Parathyroid adenoma (tissue), 2 donors: ENCODE results near the gene MYBPC3.

Experiments
- H2AFZ ChIP-seq: fragments of 300-600 bp; sonication (generic); one replicate; pipeline ENCODE4 v1.7.0; 2017; ENCODE audit warnings: antibody characterized with exemption, mild to moderate bottlenecking
- H3K27ac ChIP-seq: fragments of 300-600 bp; sonication (generic); one replicate; pipeline ENCODE4 v1.7.0; 2017
- H3K27me3 ChIP-seq: fragments of 300-600 bp; sonication (generic); one replicate; pipeline ENCODE4 v1.7.0; 2017; ENCODE audit warnings: low read length; ENCODE audit not compliant: control insufficient read depth, insufficient read depth
- H3K36me3 ChIP-seq: fragments of 300-600 bp; sonication (generic); one replicate; pipeline ENCODE4 v1.7.0; 2017; ENCODE audit warnings: low read length; ENCODE audit not compliant: control insufficient read depth, insufficient read depth
- H3K4me1 ChIP-seq: fragments of 300-600 bp; sonication (generic); one replicate; pipeline ENCODE4 v1.7.0; 2017; ENCODE audit warnings: control low read depth
- H3K4me2 ChIP-seq: fragments of 300-600 bp; sonication (generic); one replicate; pipeline ENCODE4 v1.7.0; 2017; ENCODE audit warnings: low read length
- H3K4me3 ChIP-seq: fragments of 300-600 bp; sonication (generic); one replicate; pipeline ENCODE4 v1.7.0; 2017; ENCODE audit warnings: low read depth, low read length
- H3K79me2 ChIP-seq: fragments of 300-600 bp; sonication (generic); one replicate; pipeline ENCODE4 v1.7.0; 2017; ENCODE audit warnings: control low read depth
- H3K9ac ChIP-seq: fragments of 300-600 bp; sonication (generic); one replicate; pipeline ENCODE4 v1.7.0; 2017; ENCODE audit warnings: mild to moderate bottlenecking
- H3K9me3 ChIP-seq: fragments of 300-600 bp; sonication (generic); one replicate; pipeline ENCODE4 v1.7.0; 2017; ENCODE audit warnings: low read length; ENCODE audit not compliant: control insufficient read depth
- CTCF ChIP-seq: fragments of 300-600 bp; sonication (generic); IDR thresholded peaks from one replicate; pipeline ENCODE4 v1.7.0; 2017; ENCODE audit warnings: antibody characterized with exemption, mild to moderate bottlenecking
- donor health status: primary hyperparathyroidism.

Gene MYBPC3

GRCh38 chr11:47327025-47327424 lies 25.5 kb downstream of the MYBPC3 start:
- Histone ChIP-seq H3K79me2 (no peaks in the 10 kb centered on the region), H2AFZ (no peak overlapping the region), H3K27ac (no peak overlapping the region), H3K4me3 (no peak overlapping the region), H3K9me3 (no peaks in the 10 kb centered on the region), H3K4me1 (peaks cover 17% of the 10 kb centered on the region), H3K4me2 (no peak overlapping the region), H3K36me3 (no peaks in the 10 kb centered on the region), H3K27me3 (no peaks in the 10 kb centered on the region), H3K9ac (no peak overlapping the region)
- TF ChIP-seq CTCF: no peak

GRCh38 chr11:47326198-47326597 lies 26.3 kb downstream of the MYBPC3 start:
- H3K9ac ChIP-seq: no peak overlapping the region
- no peaks in the 10 kb centered on the region for H3K36me3 ChIP-seq
- H3K79me2 ChIP-seq: no peaks in the 10 kb centered on the region
- no peaks in the 10 kb centered on the region for H3K27me3 ChIP-seq
- H2AFZ ChIP-seq: no peak overlapping the region
- no peak for TF ChIP-seq CTCF
- no peak overlapping the region for H3K4me2 ChIP-seq
- H3K27ac ChIP-seq: no peak overlapping the region
- no peak overlapping the region for H3K4me3 ChIP-seq
- peaks cover 17% of the 10 kb centered on the region for H3K4me1 ChIP-seq
- no peaks in the 10 kb centered on the region for H3K9me3 ChIP-seq

- Histone ChIP-seq H3K27me3 (no peaks in the 10 kb centered on the region), H3K4me1 (peaks cover 15% of the 10 kb centered on the region), H3K36me3 (no peaks in the 10 kb centered on the region), H3K9me3 (no peaks in the 10 kb centered on the region), H3K4me3 (no peak overlapping the region), H3K79me2 (no peaks in the 10 kb centered on the region), H3K9ac (no peak overlapping the region), H2AFZ (no peak overlapping the region), H3K4me2 (no peak overlapping the region), H3K27ac (no peak overlapping the region)
- no peak for TF ChIP-seq CTCF
These were observed 27.0 kb downstream of the MYBPC3 start for GRCh38 chr11:47325271-47326041.

GRCh38 chr11:47324520-47324919 lies 28.0 kb downstream of the MYBPC3 start:
- TF ChIP-seq CTCF: no peak
- Histone ChIP-seq H3K9me3 (no peaks in the 10 kb centered on the region), H3K27ac (no peak overlapping the region), H3K4me1 (peaks cover 8% of the 10 kb centered on the region), H3K4me2 (no peak overlapping the region), H3K79me2 (no peaks in the 10 kb centered on the region), H3K27me3 (no peaks in the 10 kb centered on the region), H3K36me3 (no peaks in the 10 kb centered on the region), H3K9ac (no peak overlapping the region), H3K4me3 (no peak overlapping the region), H2AFZ (no peak overlapping the region)

GRCh38 chr11:47318166-47318565 lies 34.3 kb downstream of the MYBPC3 start:
- H3K4me1 ChIP-seq: no peaks in the 10 kb centered on the region
- TF ChIP-seq CTCF: no peak
- H3K9ac ChIP-seq: no peak overlapping the region
- H3K9me3 ChIP-seq: no peaks in the 10 kb centered on the region
- H3K79me2 ChIP-seq: no peaks in the 10 kb centered on the region
- no peaks in the 10 kb centered on the region for H3K36me3 ChIP-seq
- no peak overlapping the region for H3K4me3 ChIP-seq
- H3K27me3 ChIP-seq: no peaks in the 10 kb centered on the region
- no peak overlapping the region for H3K27ac ChIP-seq
- H2AFZ ChIP-seq: no peak overlapping the region
- no peak overlapping the region for H3K4me2 ChIP-seq
